Epithelial cell of proximal tubule (primary cell): ENCODE measurements around the gene TXNDC16. TPM values are rescaled to one million over a fixed set of nuclear protein-coding genes. Genes with fewer than 3 reads are reported as not detected.

Source experiments
- DNase-seq: peaks from one replicate; pipeline ENCODE4 v3.0.0-alpha.2; 2011; ENCODE audit warnings: low read depth
- H3K4me3 ChIP-seq: 2 replicates; pipeline ENCODE4 v1.5.1; 2011; ENCODE audit warnings: low read depth, mild to moderate bottlenecking, low read length
- CTCF ChIP-seq: conservative IDR thresholded peaks from 2 replicates; pipeline ENCODE4 v1.5.1; 2012; ENCODE audit warnings: low read depth, mild to moderate bottlenecking, low read length
- total RNA-seq: library from RNA; depleted of rRNA; stranded (reverse); fragments of >200 nt; gene quantifications from 2 replicates; pipeline ENCODE4 v1.2.3, GENCODE V29; 2015

Gene TXNDC16
- total RNA-seq, 1 donor from 2014 or later = 6.7 TPM

- no peak for TF ChIP-seq CTCF
- DNase-seq = no peak
- no peak overlapping the region for H3K4me3 ChIP-seq
Observed at GRCh38 chr14:52413729-52414408, 138.4 kb downstream of the TXNDC16 start.

- DNase-seq = no peak
- no peak for TF ChIP-seq CTCF
- no peak overlapping the region for H3K4me3 ChIP-seq
Observed at GRCh38 chr14:52412426-52412825, 139.9 kb downstream of the TXNDC16 start.

GRCh38 chr14:52405314-52405713, 147.0 kb downstream of the TXNDC16 start:
- no peak for DNase-seq
- no peak overlapping the region for H3K4me3 ChIP-seq
- no peak for TF ChIP-seq CTCF

- TF ChIP-seq CTCF = no peak
- DNase-seq = no peak
- H3K4me3 ChIP-seq = no peak overlapping the region
Observed at GRCh38 chr14:52402812-52403526, 149.3 kb downstream of the TXNDC16 start.

GRCh38 chr14:52400846-52401245, 151.5 kb downstream of the TXNDC16 start:
- no peak for DNase-seq
- no peak for TF ChIP-seq CTCF
- H3K4me3 ChIP-seq = no peak overlapping the region

GRCh38 chr14:52399921-52400595, 152.2 kb downstream of the TXNDC16 start:
- H3K4me3 ChIP-seq = peak overlapping the region; percentile 36
- TF ChIP-seq CTCF = peak; percentile 54
- DNase-seq = peak; percentile 93
